Measurements from ENCODE around the gene PFKFB4. TPM values are rescaled to one million over a fixed set of nuclear protein-coding genes. Genes with fewer than 3 reads are reported as not detected.

PFKFB4 gene
- total and polyA plus RNA-seq, 2 of the 8 experiments (the other 6 are each of a cell fraction or from before 2014, with no cell fraction given): 10.7 to 20.1 TPM

- TF ChIP-seq, protein P1, sequence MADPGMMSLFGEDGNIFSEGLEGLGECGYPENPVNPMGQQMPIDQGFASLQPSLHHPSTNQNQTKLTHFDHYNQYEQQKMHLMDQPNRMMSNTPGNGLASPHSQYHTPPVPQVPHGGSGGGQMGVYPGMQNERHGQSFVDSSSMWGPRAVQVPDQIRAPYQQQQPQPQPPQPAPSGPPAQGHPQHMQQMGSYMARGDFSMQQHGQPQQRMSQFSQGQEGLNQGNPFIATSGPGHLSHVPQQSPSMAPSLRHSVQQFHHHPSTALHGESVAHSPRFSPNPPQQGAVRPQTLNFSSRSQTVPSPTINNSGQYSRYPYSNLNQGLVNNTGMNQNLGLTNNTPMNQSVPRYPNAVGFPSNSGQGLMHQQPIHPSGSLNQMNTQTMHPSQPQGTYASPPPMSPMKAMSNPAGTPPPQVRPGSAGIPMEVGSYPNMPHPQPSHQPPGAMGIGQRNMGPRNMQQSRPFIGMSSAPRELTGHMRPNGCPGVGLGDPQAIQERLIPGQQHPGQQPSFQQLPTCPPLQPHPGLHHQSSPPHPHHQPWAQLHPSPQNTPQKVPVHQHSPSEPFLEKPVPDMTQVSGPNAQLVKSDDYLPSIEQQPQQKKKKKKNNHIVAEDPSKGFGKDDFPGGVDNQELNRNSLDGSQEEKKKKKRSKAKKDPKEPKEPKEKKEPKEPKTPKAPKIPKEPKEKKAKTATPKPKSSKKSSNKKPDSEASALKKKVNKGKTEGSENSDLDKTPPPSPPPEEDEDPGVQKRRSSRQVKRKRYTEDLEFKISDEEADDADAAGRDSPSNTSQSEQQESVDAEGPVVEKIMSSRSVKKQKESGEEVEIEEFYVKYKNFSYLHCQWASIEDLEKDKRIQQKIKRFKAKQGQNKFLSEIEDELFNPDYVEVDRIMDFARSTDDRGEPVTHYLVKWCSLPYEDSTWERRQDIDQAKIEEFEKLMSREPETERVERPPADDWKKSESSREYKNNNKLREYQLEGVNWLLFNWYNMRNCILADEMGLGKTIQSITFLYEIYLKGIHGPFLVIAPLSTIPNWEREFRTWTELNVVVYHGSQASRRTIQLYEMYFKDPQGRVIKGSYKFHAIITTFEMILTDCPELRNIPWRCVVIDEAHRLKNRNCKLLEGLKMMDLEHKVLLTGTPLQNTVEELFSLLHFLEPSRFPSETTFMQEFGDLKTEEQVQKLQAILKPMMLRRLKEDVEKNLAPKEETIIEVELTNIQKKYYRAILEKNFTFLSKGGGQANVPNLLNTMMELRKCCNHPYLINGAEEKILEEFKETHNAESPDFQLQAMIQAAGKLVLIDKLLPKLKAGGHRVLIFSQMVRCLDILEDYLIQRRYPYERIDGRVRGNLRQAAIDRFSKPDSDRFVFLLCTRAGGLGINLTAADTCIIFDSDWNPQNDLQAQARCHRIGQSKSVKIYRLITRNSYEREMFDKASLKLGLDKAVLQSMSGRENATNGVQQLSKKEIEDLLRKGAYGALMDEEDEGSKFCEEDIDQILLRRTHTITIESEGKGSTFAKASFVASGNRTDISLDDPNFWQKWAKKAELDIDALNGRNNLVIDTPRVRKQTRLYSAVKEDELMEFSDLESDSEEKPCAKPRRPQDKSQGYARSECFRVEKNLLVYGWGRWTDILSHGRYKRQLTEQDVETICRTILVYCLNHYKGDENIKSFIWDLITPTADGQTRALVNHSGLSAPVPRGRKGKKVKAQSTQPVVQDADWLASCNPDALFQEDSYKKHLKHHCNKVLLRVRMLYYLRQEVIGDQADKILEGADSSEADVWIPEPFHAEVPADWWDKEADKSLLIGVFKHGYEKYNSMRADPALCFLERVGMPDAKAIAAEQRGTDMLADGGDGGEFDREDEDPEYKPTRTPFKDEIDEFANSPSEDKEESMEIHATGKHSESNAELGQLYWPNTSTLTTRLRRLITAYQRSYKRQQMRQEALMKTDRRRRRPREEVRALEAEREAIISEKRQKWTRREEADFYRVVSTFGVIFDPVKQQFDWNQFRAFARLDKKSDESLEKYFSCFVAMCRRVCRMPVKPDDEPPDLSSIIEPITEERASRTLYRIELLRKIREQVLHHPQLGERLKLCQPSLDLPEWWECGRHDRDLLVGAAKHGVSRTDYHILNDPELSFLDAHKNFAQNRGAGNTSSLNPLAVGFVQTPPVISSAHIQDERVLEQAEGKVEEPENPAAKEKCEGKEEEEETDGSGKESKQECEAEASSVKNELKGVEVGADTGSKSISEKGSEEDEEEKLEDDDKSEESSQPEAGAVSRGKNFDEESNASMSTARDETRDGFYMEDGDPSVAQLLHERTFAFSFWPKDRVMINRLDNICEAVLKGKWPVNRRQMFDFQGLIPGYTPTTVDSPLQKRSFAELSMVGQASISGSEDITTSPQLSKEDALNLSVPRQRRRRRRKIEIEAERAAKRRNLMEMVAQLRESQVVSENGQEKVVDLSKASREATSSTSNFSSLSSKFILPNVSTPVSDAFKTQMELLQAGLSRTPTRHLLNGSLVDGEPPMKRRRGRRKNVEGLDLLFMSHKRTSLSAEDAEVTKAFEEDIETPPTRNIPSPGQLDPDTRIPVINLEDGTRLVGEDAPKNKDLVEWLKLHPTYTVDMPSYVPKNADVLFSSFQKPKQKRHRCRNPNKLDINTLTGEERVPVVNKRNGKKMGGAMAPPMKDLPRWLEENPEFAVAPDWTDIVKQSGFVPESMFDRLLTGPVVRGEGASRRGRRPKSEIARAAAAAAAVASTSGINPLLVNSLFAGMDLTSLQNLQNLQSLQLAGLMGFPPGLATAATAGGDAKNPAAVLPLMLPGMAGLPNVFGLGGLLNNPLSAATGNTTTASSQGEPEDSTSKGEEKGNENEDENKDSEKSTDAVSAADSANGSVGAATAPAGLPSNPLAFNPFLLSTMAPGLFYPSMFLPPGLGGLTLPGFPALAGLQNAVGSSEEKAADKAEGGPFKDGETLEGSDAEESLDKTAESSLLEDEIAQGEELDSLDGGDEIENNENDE (IDR thresholded peaks at IDR 0.05; ENCODE audit: insufficient replicate concordance, low read length): no peak
- TF ChIP-seq RFX5 (IDR thresholded peaks at IDR 0.05; ENCODE audit: borderline replicate concordance, low read depth, low read length): no peak
- no peak for TF ChIP-seq CHD1 (IDR thresholded peaks at IDR 0.05; ENCODE audit: low read depth, low read length)
- TF ChIP-seq CHD2 (IDR thresholded peaks at IDR 0.05; ENCODE audit: low read length): no peak
- TF ChIP-seq PHF8 (conservative IDR thresholded peaks at IDR 0.05; ENCODE audit: low read depth, low read length): no peak
- TF ChIP-seq POU5F1 (IDR thresholded peaks at IDR 0.05; ENCODE audit: low read depth, low read length): no peak
- no peak for TF ChIP-seq EGR1 (IDR thresholded peaks at IDR 0.05; ENCODE audit: borderline replicate concordance, low read depth, low read length)
- no peak for TF ChIP-seq SP1 (IDR thresholded peaks at IDR 0.05; ENCODE audit: low read depth, low read length)
Measured at GRCh38 chr3:48528754-48529153, 27.8 kb downstream of the PFKFB4 start (continued).

Measured in H1 (cell line).